Activated B cell treated with CpG ODN at 0.5 μM for 24 hours (primary cell): Measurements from ENCODE around the gene PHF2. TPM values are rescaled to one million over a fixed set of nuclear protein-coding genes. Genes with fewer than 3 reads are reported as not detected.

Experiments
- ATAC-seq: fragments of 200-7000 bp; cut with Tn5 transposase; one replicate; pipeline ENCODE4 v1.10.0; 2021; ENCODE audit warnings: low read depth, mild to moderate bottlenecking, moderate library complexity
- CTCF ChIA-PET: fragments of 350-600 bp; sonication (Branson Sonifier 250); formaldehyde crosslinking; loops from one replicate; lab custom pipeline; 2021; ENCODE audit warnings: antibody characterized with exemption; lab: Charles Lee
- POLR2A ChIA-PET: fragments of 350-600 bp; sonication (Branson Sonifier 250); formaldehyde crosslinking; loops from one replicate; lab custom pipeline; 2021; ENCODE audit warnings: antibody characterized with exemption; lab: Charles Lee
- DNase-seq: peaks from one replicate; pipeline ENCODE4 v3.0.0; 2022
- H3K27ac Mint-ChIP-seq: one replicate; pipeline ENCODE4 v1.8.0; 2020; ENCODE audit warnings: mixed read lengths
- H3K27me3 Mint-ChIP-seq: one replicate; pipeline ENCODE4 v1.8.0; 2021; ENCODE audit warnings: mixed read lengths
- H3K36me3 Mint-ChIP-seq: one replicate; pipeline ENCODE4 v1.8.0; 2021; ENCODE audit warnings: low read depth, mixed read lengths
- H3K4me1 Mint-ChIP-seq: one replicate; pipeline ENCODE4 v1.8.0; 2021; ENCODE audit warnings: mixed read lengths
- H3K4me3 Mint-ChIP-seq: one replicate; pipeline ENCODE4 v1.8.0; 2020; ENCODE audit warnings: mild to moderate bottlenecking, mixed read lengths
- H3K9me3 Mint-ChIP-seq: one replicate; pipeline ENCODE4 v1.8.0; 2020; ENCODE audit warnings: mixed read lengths
- intact Hi-C: fragments of 100-400 bp; cut with micrococcal nuclease; formaldehyde crosslinking; loops from one replicate; pipeline ENCODE4 v1.15.1; 2024
- total RNA-seq: library from RNA; stranded (reverse); gene quantifications from 2 replicates; pipeline ENCODE4 v1.2.3, GENCODE V29; 2022
- TF ChIP-seq, protein P1 (sequence below): fragments of 200-600 bp; IDR thresholded peaks from one replicate; pipeline ENCODE4 v1.8.0; 2022; ENCODE audit warnings: antibody characterized with exemption, mild to moderate bottlenecking

PHF2 gene
- total RNA-seq, 1 donor from 2014 or later: 18.2 TPM

GRCh38 chr9:93636667-93637066 is 60.3 kb downstream of the PHF2 start:
- H3K27me3 Mint-ChIP-seq: no peaks in the 10 kb centered on the region
- peaks cover 78% of the 10 kb centered on the region for H3K36me3 Mint-ChIP-seq
- TF ChIP-seq, protein P1, sequence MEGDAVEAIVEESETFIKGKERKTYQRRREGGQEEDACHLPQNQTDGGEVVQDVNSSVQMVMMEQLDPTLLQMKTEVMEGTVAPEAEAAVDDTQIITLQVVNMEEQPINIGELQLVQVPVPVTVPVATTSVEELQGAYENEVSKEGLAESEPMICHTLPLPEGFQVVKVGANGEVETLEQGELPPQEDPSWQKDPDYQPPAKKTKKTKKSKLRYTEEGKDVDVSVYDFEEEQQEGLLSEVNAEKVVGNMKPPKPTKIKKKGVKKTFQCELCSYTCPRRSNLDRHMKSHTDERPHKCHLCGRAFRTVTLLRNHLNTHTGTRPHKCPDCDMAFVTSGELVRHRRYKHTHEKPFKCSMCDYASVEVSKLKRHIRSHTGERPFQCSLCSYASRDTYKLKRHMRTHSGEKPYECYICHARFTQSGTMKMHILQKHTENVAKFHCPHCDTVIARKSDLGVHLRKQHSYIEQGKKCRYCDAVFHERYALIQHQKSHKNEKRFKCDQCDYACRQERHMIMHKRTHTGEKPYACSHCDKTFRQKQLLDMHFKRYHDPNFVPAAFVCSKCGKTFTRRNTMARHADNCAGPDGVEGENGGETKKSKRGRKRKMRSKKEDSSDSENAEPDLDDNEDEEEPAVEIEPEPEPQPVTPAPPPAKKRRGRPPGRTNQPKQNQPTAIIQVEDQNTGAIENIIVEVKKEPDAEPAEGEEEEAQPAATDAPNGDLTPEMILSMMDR: no peak
- CTCF ChIA-PET: no interaction called here
- H3K9me3 Mint-ChIP-seq: peaks cover 15% of the 10 kb centered on the region
- ATAC-seq: no peak
- POLR2A ChIA-PET: no interaction called here
- H3K4me3 Mint-ChIP-seq: no peak overlapping the region
- intact Hi-C loops: no loop called here
- DNase-seq: no peak
- no peak overlapping the region for H3K27ac Mint-ChIP-seq
- no peaks in the 10 kb centered on the region for H3K4me1 Mint-ChIP-seq

GRCh38 chr9:93637886-93638285 is 61.5 kb downstream of the PHF2 start:
- Mint-ChIP-seq H3K4me1 (no peaks in the 10 kb centered on the region), H3K4me3 (no peak overlapping the region), H3K36me3 (peaks cover 79% of the 10 kb centered on the region), H3K27ac (no peak overlapping the region), H3K9me3 (peaks cover 15% of the 10 kb centered on the region), H3K27me3 (no peaks in the 10 kb centered on the region)
- ATAC-seq (no peak), DNase-seq (no peak)
- ChIA-PET POLR2A (no interaction called here), CTCF (no interaction called here)
- intact Hi-C loops: no loop called here
- TF ChIP-seq, protein P1: no peak

- TF ChIP-seq, protein P1: no peak
- Mint-ChIP-seq H3K36me3 (peaks cover 74% of the 10 kb centered on the region), H3K27me3 (no peaks in the 10 kb centered on the region), H3K27ac (no peak overlapping the region), H3K4me1 (no peaks in the 10 kb centered on the region), H3K4me3 (no peak overlapping the region), H3K9me3 (peaks cover 15% of the 10 kb centered on the region)
- intact Hi-C loops: no loop called here
- ChIA-PET POLR2A (no interaction called here), CTCF (no interaction called here)
- DNase-seq: no peak
- ATAC-seq: no peak
These were observed 63.6 kb downstream of the PHF2 start for GRCh38 chr9:93640027-93640426.

- H3K36me3 Mint-ChIP-seq: peaks cover 63% of the 10 kb centered on the region
These were observed 66.6 kb downstream of the PHF2 start for GRCh38 chr9:93642961-93643360.

GRCh38 chr9:93644397-93645088 is 68.2 kb downstream of the PHF2 start:
- peaks cover 61% of the 10 kb centered on the region for H3K36me3 Mint-ChIP-seq
- DNase-seq: no peak
- ChIA-PET POLR2A (no interaction called here), CTCF (no interaction called here)
- no peaks in the 10 kb centered on the region for H3K27me3 Mint-ChIP-seq
- no peak overlapping the region for H3K27ac Mint-ChIP-seq
- H3K4me1 Mint-ChIP-seq: no peaks in the 10 kb centered on the region
- H3K9me3 Mint-ChIP-seq: no peaks in the 10 kb centered on the region
- H3K4me3 Mint-ChIP-seq: no peak overlapping the region
- intact Hi-C loops: no loop called here
- TF ChIP-seq, protein P1: no peak
- ATAC-seq: no peak

More at GRCh38 chr9:93642961-93643360, 66.6 kb downstream of the PHF2 start:
- Mint-ChIP-seq H3K27ac (no peak overlapping the region), H3K27me3 (no peaks in the 10 kb centered on the region), H3K4me3 (no peak overlapping the region), H3K4me1 (no peaks in the 10 kb centered on the region), H3K9me3 (peaks cover 4% of the 10 kb centered on the region)
- intact Hi-C loops: no loop called here
- CTCF ChIA-PET: no interaction called here
- DNase-seq (no peak), ATAC-seq (no peak)
- TF ChIP-seq, protein P1: no peak
- POLR2A ChIA-PET: no interaction called here
